OCI-LY1 (cell line): ENCODE measurements around the gene GSTA1.
"Not testable (repeated sequence)": the region's sequence is repeated elsewhere in the genome, so short reads cannot be mapped to it uniquely, and the experiment has no call there.

Experiments used
- H2AFZ ChIP-seq: fragments of 200-600 bp; sonication (generic), shearing (Covaris generic); 2 replicates; pipeline ENCODE4 v1.6.0; 2014; ENCODE audit warnings: antibody characterized with exemption, mild to moderate bottlenecking, low read length
- H3F3A ChIP-seq: fragments of 200-600 bp; sonication (generic), shearing (Covaris generic); 2 replicates; pipeline ENCODE4 v1.6.0; 2014; ENCODE audit warnings: mild to moderate bottlenecking, antibody characterized with exemption, low read length, moderate library complexity; ENCODE audit not compliant: insufficient read depth
- H3K27ac ChIP-seq: fragments of 200-600 bp; sonication (generic); 2 replicates; pipeline ENCODE4 v1.5.1; 2014; ENCODE audit warnings: low read length, mixed run types, mild to moderate bottlenecking, low read depth; ENCODE audit not compliant: poor library complexity, severe bottlenecking
- H3K27me3 ChIP-seq: fragments of 200-600 bp; sonication (generic); 2 replicates; pipeline ENCODE4 v1.6.0; 2014; ENCODE audit warnings: antibody characterized with exemption, mild to moderate bottlenecking, low read length, moderate library complexity; ENCODE audit not compliant: insufficient read depth
- H3K36me3 ChIP-seq: fragments of 200-600 bp; sonication (generic); 2 replicates; pipeline ENCODE4 v1.6.1; 2014; ENCODE audit warnings: mild to moderate bottlenecking, antibody characterized with exemption, low read length, moderate library complexity, mixed read lengths; ENCODE audit not compliant: insufficient read depth
- H3K4me1 ChIP-seq: fragments of 200-600 bp; sonication (generic); 2 replicates; pipeline ENCODE4 v1.5.1; 2014; ENCODE audit warnings: mild to moderate bottlenecking, low read length, moderate library complexity; ENCODE audit not compliant: insufficient read depth, severe bottlenecking
- H3K4me2 ChIP-seq: fragments of 200-600 bp; sonication (generic), shearing (Covaris generic); 2 replicates; pipeline ENCODE4 v1.6.1; 2014; ENCODE audit warnings: low read length
- H3K4me3 ChIP-seq: fragments of 200-600 bp; sonication (generic); 2 replicates; pipeline ENCODE4 v1.5.1; 2014; ENCODE audit warnings: low read length, low read depth, mild to moderate bottlenecking, mixed read lengths; ENCODE audit not compliant: poor library complexity, severe bottlenecking
- H3K79me2 ChIP-seq: fragments of 200-600 bp; shearing (Covaris generic); 2 replicates; pipeline ENCODE4 v1.6.1; 2016; ENCODE audit warnings: mixed run types, low read length, mixed read lengths; ENCODE audit not compliant: insufficient read depth
- H3K9ac ChIP-seq: fragments of 200-600 bp; sonication (generic), shearing (Covaris generic); 2 replicates; pipeline ENCODE4 v1.6.1; 2014; ENCODE audit warnings: mild to moderate bottlenecking, low read length, mixed read lengths
- H3K9me2 ChIP-seq: fragments of 200-600 bp; sonication (generic), shearing (Covaris generic); 2 replicates; pipeline ENCODE4 v1.6.1; 2014; ENCODE audit warnings: low read depth, mild to moderate bottlenecking, low read length, mixed read lengths
- H3K9me3 ChIP-seq: fragments of 200-600 bp; shearing (Covaris generic); 2 replicates; pipeline ENCODE4 v1.6.1; 2014; ENCODE audit warnings: low read length, mixed read lengths
- H4K20me1 ChIP-seq: fragments of 200-600 bp; sonication (generic), shearing (Covaris generic); 2 replicates; pipeline ENCODE4 v1.6.0; 2016; ENCODE audit warnings: mild to moderate bottlenecking, low read length; ENCODE audit not compliant: insufficient read depth
- EZH2 ChIP-seq: fragments of 200-600 bp; sonication (generic), shearing (Covaris generic); IDR thresholded peaks from 2 replicates; pipeline ENCODE4 v1.8.0; 2017; ENCODE audit warnings: borderline replicate concordance, mixed run types, mild to moderate bottlenecking, antibody characterized with exemption, low read length, moderate library complexity, mixed read lengths
- TF ChIP-seq, protein P1 (sequence below): fragments of 200-600 bp; sonication (generic), shearing (Covaris generic); IDR thresholded peaks from 2 replicates; pipeline ENCODE4 v1.5.1; 2017; ENCODE audit warnings: mild to moderate bottlenecking, antibody characterized with exemption, low read length, moderate library complexity, mixed read lengths

The GSTA1 gene

GRCh38 chr6:52752310-52752709 is 51.3 kb downstream of the GSTA1 start:
- no peaks in the 10 kb centered on the region for H3K9me3 ChIP-seq
- H3K27me3 ChIP-seq, result 0 out of 2 replicates have a peak, but pooled peaks cover 3% of the 10 kb centered on the region
- no peaks in the 10 kb centered on the region for H3F3A ChIP-seq
- no peaks in the 10 kb centered on the region for H3K4me1 ChIP-seq
- no peaks in the 10 kb centered on the region for H3K36me3 ChIP-seq
- no peaks in the 10 kb centered on the region for H3K9me2 ChIP-seq
- H3K9ac ChIP-seq, result no peak overlapping the region
- H3K79me2 ChIP-seq, result no peaks in the 10 kb centered on the region
- no peak overlapping the region for H3K27ac ChIP-seq
- no peak for TF ChIP-seq EZH2
- TF ChIP-seq, protein P1, sequence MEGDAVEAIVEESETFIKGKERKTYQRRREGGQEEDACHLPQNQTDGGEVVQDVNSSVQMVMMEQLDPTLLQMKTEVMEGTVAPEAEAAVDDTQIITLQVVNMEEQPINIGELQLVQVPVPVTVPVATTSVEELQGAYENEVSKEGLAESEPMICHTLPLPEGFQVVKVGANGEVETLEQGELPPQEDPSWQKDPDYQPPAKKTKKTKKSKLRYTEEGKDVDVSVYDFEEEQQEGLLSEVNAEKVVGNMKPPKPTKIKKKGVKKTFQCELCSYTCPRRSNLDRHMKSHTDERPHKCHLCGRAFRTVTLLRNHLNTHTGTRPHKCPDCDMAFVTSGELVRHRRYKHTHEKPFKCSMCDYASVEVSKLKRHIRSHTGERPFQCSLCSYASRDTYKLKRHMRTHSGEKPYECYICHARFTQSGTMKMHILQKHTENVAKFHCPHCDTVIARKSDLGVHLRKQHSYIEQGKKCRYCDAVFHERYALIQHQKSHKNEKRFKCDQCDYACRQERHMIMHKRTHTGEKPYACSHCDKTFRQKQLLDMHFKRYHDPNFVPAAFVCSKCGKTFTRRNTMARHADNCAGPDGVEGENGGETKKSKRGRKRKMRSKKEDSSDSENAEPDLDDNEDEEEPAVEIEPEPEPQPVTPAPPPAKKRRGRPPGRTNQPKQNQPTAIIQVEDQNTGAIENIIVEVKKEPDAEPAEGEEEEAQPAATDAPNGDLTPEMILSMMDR, result no peak
- no peak overlapping the region for H3K4me2 ChIP-seq
- H3K4me3 ChIP-seq, result no peak overlapping the region
- no peak overlapping the region for H2AFZ ChIP-seq
- no peaks in the 10 kb centered on the region for H4K20me1 ChIP-seq

DNA sequence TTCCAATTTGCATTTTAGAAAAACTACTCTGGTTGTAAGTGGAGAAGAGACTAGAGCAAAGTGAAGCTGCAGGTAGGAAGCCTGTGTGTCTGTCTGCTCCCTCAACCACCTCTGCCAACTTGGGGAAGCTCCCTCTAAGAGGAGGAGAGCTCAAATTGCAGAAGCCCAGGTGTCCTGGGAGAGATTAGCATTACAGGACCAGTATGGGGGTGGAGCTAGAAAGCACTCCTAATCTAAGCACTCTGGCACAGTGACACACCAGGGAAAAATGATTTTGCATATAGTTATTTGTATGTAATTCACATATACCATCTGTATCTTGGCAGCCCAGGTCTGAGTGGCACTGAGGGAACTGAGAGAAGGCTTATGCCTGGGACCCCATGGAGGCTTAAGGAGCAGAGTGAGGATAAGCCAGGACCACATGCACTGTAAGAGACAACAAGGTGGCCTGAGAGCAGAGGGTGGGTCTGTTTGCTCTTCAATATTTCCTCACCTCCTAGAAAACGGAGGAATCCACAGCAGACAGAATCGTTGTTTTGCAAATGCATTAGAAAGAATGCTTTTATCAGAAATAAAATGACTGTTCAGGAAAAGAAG is 54.0 kb downstream of the GSTA1 start:
- Histone ChIP-seq H3K36me3 (no peaks in the 10 kb centered on the region), H3K27me3 (0 out of 2 replicates have a peak, but pooled peaks cover 3% of the 10 kb centered on the region), H3K4me2 (no peak overlapping the region), H3K9ac (no peak overlapping the region), H3K27ac (no peak overlapping the region), H3K4me1 (no peaks in the 10 kb centered on the region), H3F3A (no peaks in the 10 kb centered on the region), H3K9me2 (no peaks in the 10 kb centered on the region), H3K4me3 (no peak overlapping the region), H2AFZ (no peak overlapping the region), H3K79me2 (no peaks in the 10 kb centered on the region), H4K20me1 (no peaks in the 10 kb centered on the region), H3K9me3 (no peaks in the 10 kb centered on the region)
- TF ChIP-seq EZH2, result no peak
- TF ChIP-seq, protein P1, result no peak

DNA sequence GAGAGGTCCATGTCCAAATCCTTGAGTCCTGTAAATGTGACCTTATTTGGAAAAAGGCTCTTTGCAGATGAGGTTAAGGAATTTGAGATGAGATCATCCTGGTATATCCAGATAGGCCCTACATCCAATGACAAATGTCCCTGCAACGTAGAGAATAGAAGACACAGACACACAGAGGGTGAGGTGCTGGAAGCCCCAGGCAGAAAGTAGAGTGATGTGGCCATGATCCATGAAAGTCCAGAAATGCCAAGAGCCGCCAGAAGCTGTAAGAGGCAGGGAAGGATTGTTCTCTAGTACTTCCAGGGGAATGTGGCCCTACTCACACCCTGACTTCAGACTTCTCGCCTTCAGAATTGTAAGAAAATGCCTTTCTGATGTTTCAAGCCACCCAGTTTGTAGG is 56.3 kb downstream of the GSTA1 start:
- H3K9me3 ChIP-seq, H3K36me3 ChIP-seq, H4K20me1 ChIP-seq, H3K4me2 ChIP-seq, H3K9me2 ChIP-seq, H3K4me3 ChIP-seq, H3K79me2 ChIP-seq, H3K27ac ChIP-seq, H3K9ac ChIP-seq, H3F3A ChIP-seq, H3K27me3 ChIP-seq, H2AFZ ChIP-seq, H3K4me1 ChIP-seq: not testable (repeated sequence)

- H3K4me3 ChIP-seq, result no peak overlapping the region
- H3K9me3 ChIP-seq, result no peaks in the 10 kb centered on the region
- H3K27me3 ChIP-seq, result 0 out of 2 replicates have a peak, but pooled peaks cover 3% of the 10 kb centered on the region
- no peaks in the 10 kb centered on the region for H3F3A ChIP-seq
- H3K36me3 ChIP-seq, result no peaks in the 10 kb centered on the region
- H3K9me2 ChIP-seq, result no peaks in the 10 kb centered on the region
- no peak overlapping the region for H3K4me2 ChIP-seq
- no peaks in the 10 kb centered on the region for H4K20me1 ChIP-seq
- no peak for TF ChIP-seq EZH2
- TF ChIP-seq, protein P1, result no peak
- H3K79me2 ChIP-seq, result no peaks in the 10 kb centered on the region
- H3K27ac ChIP-seq, result no peak overlapping the region
- no peaks in the 10 kb centered on the region for H3K4me1 ChIP-seq
- no peak overlapping the region for H2AFZ ChIP-seq
- no peak overlapping the region for H3K9ac ChIP-seq
Measured at GRCh38 chr6:52746213-52746612, 57.4 kb downstream of the GSTA1 start.
